K562 (cell line): ENCODE measurements around the gene NRG2. TPM values are rescaled to one million over a fixed set of nuclear protein-coding genes. Genes with fewer than 3 reads are reported as not detected.
A peak's percentile ranks its signal among the peaks of the same experiment; 100 is the strongest.

ENCODE experiments used
- ATAC-seq: fragments of 200-7000 bp; cut with Tn5 transposase; 3 replicates; pipeline ENCODE4 v1.9.1; 2020; ENCODE audit warnings: moderate library complexity
- BruUV-seq: library from RNA; stranded (reverse); fragments of 400-500 nt; replicated peaks from 2 replicates; lab custom pipeline; 2021; lab: Mats Ljungman, UMichigan
- CTCF ChIA-PET: fragments of 300-600 bp; formaldehyde crosslinking; extraction: SDS; loops from one replicate; lab custom pipeline; 2021; ENCODE audit warnings: low intra/inter-chr PET ratio; lab: Yijun Ruan, JAX
- POLR2A ChIA-PET: fragments of 300-600, 350-650 bp; sonication (Branson Sonifier 250); formaldehyde crosslinking; extraction: SDS; loops from one replicate; lab custom pipeline; 2021; ENCODE audit warnings: antibody characterized with exemption, inconsistent platforms; lab: Yijun Ruan, JAX
- DNase-seq, 4 experiments: peaks; one replicate each; pipeline versions ENCODE4 v3.0.0 to v3.0.0-alpha.2; 2011 to 2018; ENCODE audit warnings: low spot score in 3 of 4, mixed read lengths in 3 of 4; ENCODE audit errors: extremely low read depth in 1 of 4
- FAIRE-seq: peaks from 2 replicates; lab custom pipeline; 2011; peaks lifted over from hg19 to GRCh38; lab: Jason Lieb, UNC
- H2AFZ ChIP-seq: 2 replicates; pipeline ENCODE4 v1.6.0; 2011; ENCODE audit warnings: low read depth, low read length, control low read depth, inconsistent platforms
- H3K27ac ChIP-seq: fragments of 200-600 bp; 3 replicates; pipeline ENCODE4 v1.8.0; 2011; ENCODE audit warnings: low read depth, mild to moderate bottlenecking, control low read depth, inconsistent platforms, low read length, moderate library complexity, mixed read lengths; ENCODE audit errors: extremely low read depth
- H3K27me3 ChIP-seq, 2 experiments: fragments of 300-600 bp in 1 of 2; 2 replicates in 1 of 2; 3 replicates in 1 of 2; pipeline versions ENCODE4 v1.6.0 to v1.8.0; 2011; ENCODE audit warnings: inconsistent platforms in 2 of 2, low read length in 2 of 2, mild to moderate bottlenecking in 1 of 2, mixed read lengths in 1 of 2, moderate library complexity in 1 of 2; ENCODE audit not compliant: control insufficient read depth in 2 of 2, insufficient read depth in 2 of 2
- H3K36me3 ChIP-seq: fragments of 300-600 bp; 3 replicates; pipeline ENCODE4 v1.8.0; 2011; ENCODE audit warnings: mild to moderate bottlenecking, low read length, inconsistent platforms; ENCODE audit not compliant: control insufficient read depth, insufficient read depth
- H3K4me1 ChIP-seq, 2 experiments: fragments of 200-600 bp in 1 of 2; replicated peaks in 1 of 2; 2 replicates in 1 of 2; 3 replicates in 1 of 2; pipeline versions ENCODE4 v1.5.1 to v1.8.0; 2011; ENCODE audit warnings: inconsistent platforms in 2 of 2, low read length in 2 of 2, mild to moderate bottlenecking in 1 of 2, mixed read lengths in 1 of 2, moderate library complexity in 1 of 2; ENCODE audit not compliant: control insufficient read depth in 2 of 2, insufficient read depth in 2 of 2
- H3K4me2 ChIP-seq: 2 replicates; pipeline ENCODE4 v1.6.1; 2011; ENCODE audit warnings: low read length, control low read depth, inconsistent platforms, mixed read lengths; ENCODE audit not compliant: insufficient read depth
- H3K4me3 ChIP-seq: fragments of 200-600 bp; sonication (generic), shearing (Covaris generic); 2 replicates; pipeline ENCODE4 v1.5.1; 2016; ENCODE audit warnings: control low read depth, inconsistent platforms
- H3K79me2 ChIP-seq: fragments of 200-600 bp; 3 replicates; pipeline ENCODE4 v1.8.0; 2011; ENCODE audit warnings: low read length, inconsistent platforms; ENCODE audit not compliant: control insufficient read depth, insufficient read depth
- H3K9ac ChIP-seq, 2 experiments: 2 replicates each; pipeline versions ENCODE4 v1.6.0 to v1.6.1; 2011; ENCODE audit warnings: low read depth in 2 of 2, low read length in 2 of 2, control low read depth in 1 of 2, inconsistent platforms in 1 of 2, mild to moderate bottlenecking in 1 of 2, mixed read lengths in 1 of 2; ENCODE audit not compliant: insufficient read depth in 1 of 2
- H3K9me1 ChIP-seq: one replicate; pipeline ENCODE4 v1.6.0; 2011; ENCODE audit warnings: inconsistent platforms, mild to moderate bottlenecking, low read length, moderate library complexity; ENCODE audit not compliant: control insufficient read depth, insufficient read depth
- H3K9me3 ChIP-seq: replicated peaks from 2 replicates; pipeline ENCODE4 v1.5.1; 2011; ENCODE audit warnings: low read depth, low read length, inconsistent platforms; ENCODE audit not compliant: control insufficient read depth, insufficient read depth
- H4K20me1 ChIP-seq: replicated peaks from 2 replicates; pipeline ENCODE4 v1.6.1; 2011; ENCODE audit warnings: low read length, inconsistent platforms, mixed read lengths; ENCODE audit not compliant: control insufficient read depth, insufficient read depth
- EHMT2 ChIP-seq: fragments of 450-650 bp; IDR thresholded peaks from 2 replicates; pipeline ENCODE4 v1.6.1; 2018; ENCODE audit warnings: antibody characterized with exemption
- ETV1 ChIP-seq: fragments of 450-650 bp; conservative IDR thresholded peaks from 2 replicates; pipeline ENCODE4 v1.6.1; 2016; ENCODE audit warnings: missing genetic modification characterization, control low read depth, low read depth, missing compliant biosample characterization
- MIER1 ChIP-seq: fragments of 450-650 bp; IDR thresholded peaks from 2 replicates; pipeline ENCODE4 v1.6.1; 2016; ENCODE audit warnings: antibody characterized with exemption, mild to moderate bottlenecking, low read depth
- REST ChIP-seq, 2 experiments: fragments of 450-650 bp; formaldehyde crosslinking in 1 of 2; IDR thresholded peaks; 2 replicates each; pipeline versions ENCODE4 v1.4.0 to v1.6.1; 2014 to 2020; ENCODE audit warnings: mild to moderate bottlenecking in 2 of 2, borderline replicate concordance in 1 of 2, low read depth in 1 of 2
- ZNF124 ChIP-seq: sonication (generic); formaldehyde crosslinking; IDR thresholded peaks from 2 replicates; pipeline ENCODE4 v1.8.1; 2022; ENCODE audit warnings: missing genetic modification reagents
- ZNF449 ChIP-seq: fragments of 250-450 bp; sonication (Bioruptor Pico); IDR thresholded peaks from 2 replicates; pipeline ENCODE4 v1.8.0; 2022; ENCODE audit warnings: moderate library complexity, mild to moderate bottlenecking, inconsistent platforms
- ZNF740 ChIP-seq, 3 experiments: fragments of 200-800 bp in 1 of 3; sonication (Bioruptor generic) in 1 of 3; sonication (generic) in 1 of 3; formaldehyde crosslinking in 1 of 3; IDR thresholded peaks; 2 replicates each; pipeline versions ENCODE4 v1.6.1 to v1.8.0; 2016 to 2022; ENCODE audit warnings: mild to moderate bottlenecking in 2 of 3, missing compliant biosample characterization in 2 of 3, missing genetic modification characterization in 2 of 3, missing genetic modification reagents in 1 of 3
- WGBS: fragments of 100-300 bp; shearing (Covaris generic); methylation state at CpG from one replicate; pipeline ENCODE4 v1.1.6; 2016; ENCODE audit warnings: low coverage, mixed read lengths; ENCODE audit not compliant: insufficient coverage; ENCODE audit errors: missing lambda C conversion rate; 5-methylcytosine and 5-hydroxymethylcytosine counted together
- in situ Hi-C: fragments of 300-500 bp; cut with MboI; formaldehyde crosslinking; loops from 4 replicates; pipeline ENCODE4 v1.15.0; 2018; ENCODE audit warnings: inconsistent platforms, mixed read lengths
- intact Hi-C: fragments of 100-400 bp; cut with micrococcal nuclease; formaldehyde crosslinking; loops from 2 replicates; pipeline ENCODE4 v1.14.2; 2022
- polyA plus RNA-seq, 8 experiments: library from polyadenylated mRNA; depleted of rRNA in 4 of 8; stranded (reverse) in 5 of 8; unstranded in 3 of 8; fragments of >200 nt; fragmentation: Nextera tagmentation in 2 of 8; fragmentation: Illumina TruSeq in 1 of 8; extraction: Ambion mirVana in 2 of 8; extraction: Trizol in 1 of 8; gene quantifications; 2 replicates each; pipeline versions ENCODE4 v1.2.1 to v1.2.3, GENCODE V29; 2011 to 2014; ENCODE audit warnings: inconsistent platforms in 1 of 8, missing spikeins in 1 of 8
- total RNA-seq, 7 experiments: library from RNA; depleted of rRNA in 6 of 7; stranded (reverse); fragments of >200 nt in 6 of 7; fragmentation: Illumina TruSeq in 2 of 7; extraction: Trizol in 2 of 7; gene quantifications; 2 replicates each; pipeline versions ENCODE4 v1.2.1 to v1.2.3, GENCODE V29; 2011 to 2021; ENCODE audit warnings: low replicate concordance in 1 of 7

The NRG2 gene
- total and polyA plus RNA-seq, 9 of the 15 experiments (the other 6 are each of a cell fraction or from before 2014, with no cell fraction given) = not detected

GRCh38 chr5:139835656-139836055 lies 207.4 kb downstream of the NRG2 start:
- DNase-seq = peak in 2 of 4 experiments; percentile 47 to 59
- Histone ChIP-seq H3K79me2 (no peaks in the 10 kb centered on the region), H3K27me3 (peaks cover 0 to 30% of the 10 kb centered on the region in 2 experiments; a peak in 2 of 5 replicates), H3K9me1 (no peaks in the 10 kb centered on the region), H3K4me2 (no peak overlapping the region), H4K20me1 (0 out of 2 replicates have a peak, but pooled peaks cover 16% of the 10 kb centered on the region), H3K4me1 (no peaks in the 10 kb centered on the region), H3K27ac (no peak overlapping the region), H3K9me3 (no peaks in the 10 kb centered on the region), H3K36me3 (no peaks in the 10 kb centered on the region), H3K4me3 (no peak overlapping the region), H3K9ac (no peak overlapping the region), H2AFZ (no peak overlapping the region)
- POLR2A ChIA-PET = interaction anchor here (0.7 kb wide), 1 partner anchor 179 kb away, joined by 3 read pairs; no protein-coding TSS in a partner anchor
- intact Hi-C loops (no loop called here), in situ Hi-C loops (no loop called here)
- CTCF ChIA-PET = no interaction called here
- TF ChIP-seq EHMT2 (peak; percentile 85), ETV1 (tag) (no peak), ZNF124 (no peak), MIER1 (peak; percentile 86), ZNF449 (CRISPR knock-in tag) (no peak), REST (IDR thresholded peaks at IDR 0.05; ENCODE audit: borderline replicate concordance) (peak; percentile 95), REST (CRISPR knock-in tag; IDR thresholded peaks at IDR 0.05; ENCODE audit: low read depth) (peak; percentile 78), ZNF740 (CRISPR knock-in tag; IDR thresholded peaks at IDR 0.05) (peak; percentile 89), ZNF740 (tag; IDR thresholded peaks at IDR 0.05) (peak in 1 of 2 experiments; percentile 54; a peak in 1 of 4 replicates)
- WGBS = 6% methylated on average over 3 of the region's 3 CpGs
- no TSS peak for BruUV-seq
- peak; percentile 44; the same call in 1 of the 3 replicates for ATAC-seq
- no peak for FAIRE-seq
